H1 (cell line): ENCODE results near the gene MGST2. TPM values are rescaled to one million over a fixed set of nuclear protein-coding genes. Genes with fewer than 3 reads are reported as not detected.

Experiments
- CTCF ChIA-PET: fragments of 300-600 bp; sonication (Branson Sonifier 250); formaldehyde crosslinking; loops from one replicate; lab custom pipeline; 2021; ENCODE audit not compliant: partially characterized antibody; lab: Charles Lee
- POLR2A ChIA-PET: fragments of 300-600 bp; sonication (Branson Sonifier 250); formaldehyde crosslinking; loops from one replicate; lab custom pipeline; 2021; ENCODE audit warnings: inconsistent platforms; ENCODE audit not compliant: partially characterized antibody; lab: Charles Lee
- DNase-seq, 2 experiments: peaks; one replicate each; pipeline versions ENCODE4 v3.0.0 to v3.0.0-alpha.2; 2010 to 2022; ENCODE audit warnings: low spot score in 2 of 2, low read depth in 1 of 2, mixed read lengths in 1 of 2
- FAIRE-seq: peaks from 2 replicates; lab custom pipeline; 2011; peaks lifted over from hg19 to GRCh38; lab: Jason Lieb, UNC
- H2AFZ ChIP-seq: 2 replicates; pipeline ENCODE4 v1.8.1; 2012; ENCODE audit warnings: low read length, inconsistent platforms
- H2AK5ac ChIP-seq: 2 replicates; pipeline ENCODE4 v1.6.1; 2013; ENCODE audit warnings: low read depth, low read length
- H2BK120ac ChIP-seq: replicated peaks from 2 replicates; pipeline ENCODE3; 2013; ENCODE audit warnings: low read depth, low read length, inconsistent platforms
- H2BK12ac ChIP-seq: 2 replicates; pipeline ENCODE4 v1.6.1; 2013; ENCODE audit warnings: low read depth, low read length
- H2BK15ac ChIP-seq: 2 replicates; pipeline ENCODE4 v1.6.1; 2013; ENCODE audit warnings: low read length
- H2BK20ac ChIP-seq: 2 replicates; pipeline ENCODE4 v1.6.1; 2013; ENCODE audit warnings: low read length
- H2BK5ac ChIP-seq: 2 replicates; pipeline ENCODE4 v1.6.1; 2013; ENCODE audit warnings: low read depth, low read length
- H3K14ac ChIP-seq: 2 replicates; pipeline ENCODE4 v1.6.1; 2013; ENCODE audit warnings: inconsistent platforms; ENCODE audit not compliant: insufficient read length
- H3K18ac ChIP-seq: 2 replicates; pipeline ENCODE4 v1.6.1; 2013; ENCODE audit warnings: low read length; ENCODE audit errors: extremely low read depth
- H3K23ac ChIP-seq: 2 replicates; pipeline ENCODE4 v1.6.1; 2013; ENCODE audit warnings: inconsistent platforms; ENCODE audit not compliant: insufficient read length
- H3K23me2 ChIP-seq: 2 replicates; pipeline ENCODE4 v1.6.1; 2013; ENCODE audit warnings: low read depth, low read length
- H3K27ac ChIP-seq: 2 replicates; pipeline ENCODE4 v1.6.1; 2011; ENCODE audit warnings: low read depth, low read length, inconsistent platforms
- H3K27me3 ChIP-seq, 4 experiments: replicated peaks in 1 of 4; 1 replicate in 1 of 4; 2 replicates in 3 of 4; pipeline versions ENCODE4 v1.6.1 to v1.8.1; 2011 to 2013; ENCODE audit warnings: low read length in 3 of 4, mild to moderate bottlenecking in 3 of 4, inconsistent platforms in 2 of 4, mixed read lengths in 2 of 4, moderate library complexity in 1 of 4; ENCODE audit not compliant: control insufficient read depth in 3 of 4, insufficient read depth in 3 of 4; ENCODE audit errors: extremely low read depth in 1 of 4
- H3K36me3 ChIP-seq, 4 experiments: 2 replicates each; pipeline versions ENCODE4 v1.6.1 to v1.8.1; 2011 to 2013; ENCODE audit warnings: mild to moderate bottlenecking in 4 of 4, low read length in 3 of 4, moderate library complexity in 2 of 4, control low read depth in 1 of 4, inconsistent platforms in 1 of 4; ENCODE audit not compliant: insufficient read depth in 4 of 4, control insufficient read depth in 2 of 4
- H3K4ac ChIP-seq: replicated peaks from 2 replicates; pipeline ENCODE3; 2013; ENCODE audit warnings: low read length, low read depth, mixed read lengths, inconsistent platforms; ENCODE audit not compliant: insufficient read length
- H3K4me1 ChIP-seq, 4 experiments: replicated peaks in 1 of 4; 1 replicate in 1 of 4; 2 replicates in 3 of 4; pipeline versions ENCODE4 v1.6.1 to v1.8.1; 2011 to 2013; ENCODE audit warnings: low read length in 3 of 4, inconsistent platforms in 2 of 4, mixed read lengths in 1 of 4; ENCODE audit not compliant: insufficient read depth in 4 of 4, control insufficient read depth in 3 of 4
- H3K4me2 ChIP-seq, 2 experiments: 2 replicates each; pipeline versions ENCODE4 v1.6.1 to v1.8.1; 2011 to 2013; ENCODE audit warnings: low read depth in 2 of 2, low read length in 2 of 2, control low read depth in 1 of 2, inconsistent platforms in 1 of 2, mild to moderate bottlenecking in 1 of 2; ENCODE audit not compliant: insufficient read depth in 1 of 2
- H3K4me3 ChIP-seq, 4 experiments: fragments of 200-600, 300-600 bp in 1 of 4; sonication (generic), shearing (Covaris generic), sonication (Bioruptor Twin) in 1 of 4; 2 replicates each; pipeline versions ENCODE4 v1.5.1 to v1.8.1; 2011 to 2016; ENCODE audit warnings: low read length in 4 of 4, low read depth in 3 of 4, control low read depth in 2 of 4, inconsistent platforms in 2 of 4, mild to moderate bottlenecking in 2 of 4, mixed read lengths in 1 of 4, moderate library complexity in 1 of 4; ENCODE audit not compliant: insufficient read depth in 2 of 4; ENCODE audit errors: extremely low read depth in 1 of 4
- H3K56ac ChIP-seq: replicated peaks from 2 replicates; pipeline ENCODE3; 2013; ENCODE audit warnings: low read depth, mild to moderate bottlenecking, mixed read lengths, low read length, inconsistent platforms; ENCODE audit not compliant: insufficient read length
- H3K79me1 ChIP-seq: 2 replicates; pipeline ENCODE4 v1.6.1; 2013; ENCODE audit warnings: low read depth, low read length, control low read depth
- H3K79me2 ChIP-seq, 2 experiments: 2 replicates each; pipeline versions ENCODE4 v1.6.1 to v1.8.1; 2012 to 2013; ENCODE audit warnings: low read length in 2 of 2, mild to moderate bottlenecking in 2 of 2, inconsistent platforms in 1 of 2; ENCODE audit not compliant: insufficient read depth in 2 of 2, control insufficient read depth in 1 of 2
- H3K9ac ChIP-seq, 4 experiments: replicated peaks in 1 of 4; 1 replicate in 1 of 4; 2 replicates in 3 of 4; pipeline versions ENCODE4 v1.6.1 to v1.8.1; 2011 to 2013; ENCODE audit warnings: low read depth in 3 of 4, low read length in 3 of 4, control low read depth in 2 of 4, mild to moderate bottlenecking in 2 of 4, moderate library complexity in 2 of 4, inconsistent platforms in 1 of 4; ENCODE audit errors: extremely low read depth in 1 of 4
- H3K9me3 ChIP-seq, 2 experiments: 2 replicates each; pipeline versions ENCODE4 v1.6.1 to v1.8.1; 2012 to 2013; ENCODE audit warnings: mild to moderate bottlenecking in 2 of 2, moderate library complexity in 2 of 2, control low read depth in 1 of 2, inconsistent platforms in 1 of 2, low read depth in 1 of 2, low read length in 1 of 2, mixed read lengths in 1 of 2; ENCODE audit not compliant: insufficient read depth in 2 of 2
- H4K20me1 ChIP-seq, 2 experiments: replicated peaks in 1 of 2; 2 replicates each; pipeline versions ENCODE3 to v1.8.1; 2011 to 2013; ENCODE audit warnings: inconsistent platforms in 2 of 2, low read length in 2 of 2, mild to moderate bottlenecking in 1 of 2; ENCODE audit not compliant: insufficient read depth in 2 of 2, control insufficient read depth in 1 of 2
- H4K5ac ChIP-seq: 2 replicates; pipeline ENCODE4 v1.6.1; 2013; ENCODE audit warnings: low read length, low read depth, mixed read lengths, inconsistent platforms; ENCODE audit not compliant: insufficient read length
- H4K8ac ChIP-seq: 2 replicates; pipeline ENCODE4 v1.8.0; 2013; ENCODE audit warnings: mild to moderate bottlenecking, moderate library complexity, low read length, inconsistent platforms; ENCODE audit not compliant: insufficient read depth; ENCODE audit errors: extremely low read depth
- H4K91ac ChIP-seq: replicated peaks from 2 replicates; pipeline ENCODE3; 2013; ENCODE audit warnings: low read length, mixed read lengths, inconsistent platforms; ENCODE audit not compliant: insufficient read length
- CEBPB ChIP-seq: IDR thresholded peaks from 2 replicates; pipeline ENCODE4 v1.6.1; 2012; ENCODE audit warnings: low read depth, low read length
- CTBP2 ChIP-seq: IDR thresholded peaks from 2 replicates; pipeline ENCODE4 v1.7.0; 2011; ENCODE audit warnings: borderline replicate concordance, mild to moderate bottlenecking, moderate library complexity, mixed read lengths, low read length; ENCODE audit not compliant: insufficient read depth, insufficient read length
- CTCF ChIP-seq, 3 experiments: IDR thresholded peaks; 1 replicate in 2 of 3; 2 replicates in 1 of 3; pipeline versions ENCODE4 v1.5.1 to v1.6.1; 2011; ENCODE audit warnings: low read length in 3 of 3, mild to moderate bottlenecking in 3 of 3, inconsistent platforms in 2 of 3, low read depth in 1 of 3, moderate library complexity in 1 of 3; ENCODE audit not compliant: insufficient read depth in 1 of 3; ENCODE audit errors: control extremely low read depth in 1 of 3
- GTF2F1 ChIP-seq: IDR thresholded peaks from 2 replicates; pipeline ENCODE4 v1.6.1; 2012; ENCODE audit warnings: low read depth, low read length, improper control_type of control experiment, borderline replicate concordance
- SIRT6 ChIP-seq: IDR thresholded peaks from one replicate; pipeline ENCODE4 v1.7.1; 2012; ENCODE audit warnings: low read length, inconsistent platforms
- SP2 ChIP-seq: IDR thresholded peaks from 2 replicates; pipeline ENCODE4 v1.6.1; 2012; ENCODE audit warnings: mild to moderate bottlenecking, low read length, inconsistent platforms
- TBP ChIP-seq: IDR thresholded peaks from 2 replicates; pipeline ENCODE4 v1.6.1; 2011; ENCODE audit warnings: low read depth, low read length, improper control_type of control experiment
- YY1 ChIP-seq: IDR thresholded peaks from 2 replicates; pipeline ENCODE4 v1.6.1; 2011; ENCODE audit warnings: low read depth, mild to moderate bottlenecking, low read length
- ZNF274 ChIP-seq: IDR thresholded peaks from 2 replicates; pipeline ENCODE4 v1.7.0; 2012; ENCODE audit warnings: low read length, borderline replicate concordance; ENCODE audit errors: extremely low read depth
- WGBS, 2 experiments: shearing (Covaris generic) in 1 of 2; methylation state at CpG; one replicate each; pipeline versions ENCODE4 v1.1.6 to v1.1.7; 2013 to 2015; ENCODE audit warnings: low lambda C conversion rate in 2 of 2, mixed read lengths in 2 of 2, inconsistent platforms in 1 of 2, low coverage in 1 of 2, missing lambda C conversion rate in 1 of 2; ENCODE audit not compliant: insufficient replicate concordance in 2 of 2, insufficient coverage in 1 of 2, insufficient read length in 1 of 2; ENCODE audit errors: extremely low coverage in 1 of 2, missing lambda C conversion rate in 1 of 2; 5-methylcytosine and 5-hydroxymethylcytosine counted together
- polyA plus RNA-seq, 7 experiments: library from polyadenylated mRNA; depleted of rRNA in 3 of 7; stranded (reverse) in 5 of 7; unstranded in 2 of 7; fragments of >200 nt in 5 of 7; fragments of 200-250 nt in 2 of 7; gene quantifications; 1 replicate in 5 of 7; 2 replicates in 1 of 7; 4 replicates in 1 of 7; pipeline versions ENCODE4 v1.2.1 to v1.2.3, GENCODE V29; 2011 to 2013; ENCODE audit warnings: missing spikeins in 2 of 7, mixed read lengths in 2 of 7
- total RNA-seq: library from RNA; stranded (reverse); fragmentation: NEBNext Ultra II Directional; extraction: Animal tissue kit (Norgen Biotek cat#: 25700); gene quantifications from 2 replicates; pipeline ENCODE4 v1.2.1, GENCODE V29; 2021

MGST2 gene
- total and polyA plus RNA-seq, 2 of the 8 experiments (the other 6 are each of a cell fraction or from before 2014, with no cell fraction given), result 8.0 to 13.6 TPM

GRCh38 chr4:139672732-139673131 is 7.1 kb downstream of the MGST2 start:
- H2AFZ ChIP-seq, result no peak overlapping the region
- H3K79me2 ChIP-seq, result no peaks in the 10 kb centered on the region
- no peak overlapping the region for H2BK5ac ChIP-seq
- no peak overlapping the region for H3K4me2 ChIP-seq
- TF ChIP-seq ZNF274 (no peak), CTCF (IDR thresholded peaks at IDR 0.05; ENCODE audit: control extremely low read depth in 1 of 3, insufficient read depth in 1 of 3, low read depth in 1 of 3, low read length in 3 of 3) (no peak), YY1 (no peak), TBP (no peak), SIRT6 (no peak), GTF2F1 (no peak), CTBP2 (no peak), SP2 (no peak), CEBPB (no peak)
- TF ChIP-seq, all 59 proteins: peak for 0
- H3K79me1 ChIP-seq, result no peaks in the 10 kb centered on the region
- H3K14ac ChIP-seq, result no peak overlapping the region
- no peak overlapping the region for H3K4ac ChIP-seq
- peaks cover 0 to 5% (median 2%) of the 10 kb centered on the region in 4 experiments; a peak in 2 of 7 replicates for H3K4me1 ChIP-seq
- no peak overlapping the region for H2BK120ac ChIP-seq
- no peaks in the 10 kb centered on the region for H3K27me3 ChIP-seq
- no peak overlapping the region for H2BK12ac ChIP-seq
- no peak overlapping the region for H3K9ac ChIP-seq
- H3K56ac ChIP-seq, result no peak overlapping the region
- H3K36me3 ChIP-seq, result no peaks in the 10 kb centered on the region
- H4K8ac ChIP-seq, result no peak overlapping the region
- ChIA-PET CTCF (interaction anchor here (0.8 to 21.5 kb wide), 6 partner anchors 10 to 922 kb away, joined by 3 to 239 read pairs (median 3); no protein-coding TSS in a partner anchor), POLR2A (interaction anchor here (0.6 kb wide), 1 partner anchor 21 kb away, joined by 3 read pairs; no protein-coding TSS in a partner anchor)
- H2BK20ac ChIP-seq, result no peak overlapping the region
- 96% methylated on average over 4 of the region's 4 CpGs; no CpG with 5 or more reads in 1 of the 2 experiments for whole genome bisulfite sequencing, 2 experiments
- no peak overlapping the region for H2AK5ac ChIP-seq
- no peaks in the 10 kb centered on the region for H3K23me2 ChIP-seq
- H3K9me3 ChIP-seq, result no peaks in the 10 kb centered on the region
- H4K91ac ChIP-seq, result no peak overlapping the region
- DNase-seq (no peak), FAIRE-seq (no peak)
- H2BK15ac ChIP-seq, result no peak overlapping the region
- H3K18ac ChIP-seq, result no peak overlapping the region
- H4K20me1 ChIP-seq, result no peaks in the 10 kb centered on the region
- no peak overlapping the region for H3K27ac ChIP-seq
- no peak overlapping the region for H4K5ac ChIP-seq
- H3K4me3 ChIP-seq, result no peak overlapping the region
- no peak overlapping the region for H3K23ac ChIP-seq
